SH-SY5Y (cell line): ENCODE results near the gene OR9G1.

Source experiments
- GATA2 ChIP-seq: IDR thresholded peaks from 2 replicates; pipeline ENCODE4 v1.6.1; 2011; ENCODE audit warnings: mild to moderate bottlenecking, low read depth, low read length
- GATA3 ChIP-seq: IDR thresholded peaks from 2 replicates; pipeline ENCODE4 v1.6.1; 2011; ENCODE audit warnings: low read depth, mild to moderate bottlenecking, low read length, moderate library complexity

DNA sequence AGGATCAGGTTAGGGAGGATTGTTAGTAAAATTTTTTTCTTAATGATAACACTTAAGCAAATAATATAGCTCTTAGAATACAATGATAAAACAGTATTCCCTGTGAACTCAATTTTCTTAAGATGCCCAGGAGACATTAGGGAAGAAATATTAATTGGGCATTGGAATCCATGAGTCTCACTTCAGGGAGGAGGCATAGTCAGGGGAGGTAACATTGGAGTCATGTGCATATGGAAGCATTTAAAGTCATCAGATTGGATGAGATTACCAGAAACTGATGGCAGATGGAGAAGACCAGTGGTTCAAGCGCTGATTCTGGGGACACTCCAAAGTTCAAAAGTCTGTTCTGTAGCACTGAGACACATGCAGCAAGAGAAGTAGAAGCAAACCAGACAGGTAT is at the start of gene OR9G1:
- TF ChIP-seq GATA2 (no peak), GATA3 (no peak)
